GM12878 (cell line): Measurements from ENCODE around the gene FILIP1L. TPM values are rescaled to one million over a fixed set of nuclear protein-coding genes. Genes with fewer than 3 reads are reported as not detected.

Source experiments
- EZH2 ChIP-seq: IDR thresholded peaks from 2 replicates; pipeline ENCODE4 v1.6.1; 2012; ENCODE audit warnings: low read depth, mild to moderate bottlenecking, control low read depth, inconsistent platforms, low read length, borderline replicate concordance; ENCODE audit not compliant: control insufficient read depth
- HDAC2 ChIP-seq: fragments of 200-600 bp; sonication (generic); IDR thresholded peaks from 2 replicates; pipeline ENCODE4 v1.6.1; 2017
- IRF3 ChIP-seq: fragments of 450-650 bp; IDR thresholded peaks from 2 replicates; pipeline ENCODE4 v1.6.1; 2014; ENCODE audit warnings: mild to moderate bottlenecking
- NR2C2 ChIP-seq: IDR thresholded peaks from 2 replicates; pipeline ENCODE4 v1.6.1; 2011; ENCODE audit warnings: borderline replicate concordance, low read depth; ENCODE audit not compliant: control insufficient read depth, insufficient read length
- PRDM15 ChIP-seq: fragments of 450-650 bp; formaldehyde crosslinking; IDR thresholded peaks from 2 replicates; pipeline ENCODE4 v1.4.0; 2020; ENCODE audit warnings: mild to moderate bottlenecking, moderate library complexity
- WRNIP1 ChIP-seq: IDR thresholded peaks from 2 replicates; pipeline ENCODE4 v1.6.1; 2011; ENCODE audit warnings: low read depth, low read length, improper control_type of control experiment, borderline replicate concordance
- ZNF217 ChIP-seq: fragments of 450-650 bp; IDR thresholded peaks from 2 replicates; pipeline ENCODE4 v1.6.1; 2017; ENCODE audit warnings: antibody characterized with exemption, mild to moderate bottlenecking
- ZNF622 ChIP-seq: fragments of 450-650 bp; IDR thresholded peaks from 2 replicates; pipeline ENCODE4 v1.6.1; 2017; ENCODE audit warnings: mild to moderate bottlenecking, inconsistent platforms
- polyA plus RNA-seq, 11 experiments: library from polyadenylated mRNA; depleted of rRNA in 4 of 11; unstranded in 6 of 11; stranded (reverse) in 5 of 11; fragments of >200 nt; fragmentation: Nextera tagmentation in 4 of 11; fragmentation: Illumina TruSeq in 1 of 11; extraction: Ambion mirVana in 4 of 11; extraction: Trizol in 1 of 11; gene quantifications; 1 replicate in 1 of 11; 2 replicates in 10 of 11; pipeline versions ENCODE4 v1.2.1 to v1.2.3, GENCODE V29; 2011 to 2016; ENCODE audit warnings: inconsistent platforms in 2 of 11, missing spikeins in 2 of 11, low read depth in 1 of 11
- total RNA-seq, 4 experiments: library from RNA; depleted of rRNA in 3 of 4; stranded (reverse); fragments of >200 nt in 3 of 4; fragmentation: Illumina TruSeq in 1 of 4; extraction: Trizol in 1 of 4; gene quantifications; 2 replicates each; pipeline versions ENCODE4 v1.2.1 to v1.2.3, GENCODE V29; 2013 to 2021
- TF ChIP-seq, protein P1 (sequence below): fragments of 450-650 bp; IDR thresholded peaks from 2 replicates; pipeline ENCODE4 v1.6.1; 2017; ENCODE audit warnings: mild to moderate bottlenecking, low read depth, inconsistent platforms; ENCODE audit not compliant: poor library complexity, severe bottlenecking
- TF ChIP-seq, protein P2 (sequence below): IDR thresholded peaks from 2 replicates; pipeline ENCODE4 v1.6.1; 2011; ENCODE audit warnings: mild to moderate bottlenecking, low read depth, low read length, moderate library complexity; ENCODE audit not compliant: insufficient replicate concordance

FILIP1L gene
- total and polyA plus RNA-seq, 10 of the 15 experiments (the other 5 are each of a cell fraction or from before 2014, with no cell fraction given), result 0.24 to 6.1 (median 3.5) TPM

DNA sequence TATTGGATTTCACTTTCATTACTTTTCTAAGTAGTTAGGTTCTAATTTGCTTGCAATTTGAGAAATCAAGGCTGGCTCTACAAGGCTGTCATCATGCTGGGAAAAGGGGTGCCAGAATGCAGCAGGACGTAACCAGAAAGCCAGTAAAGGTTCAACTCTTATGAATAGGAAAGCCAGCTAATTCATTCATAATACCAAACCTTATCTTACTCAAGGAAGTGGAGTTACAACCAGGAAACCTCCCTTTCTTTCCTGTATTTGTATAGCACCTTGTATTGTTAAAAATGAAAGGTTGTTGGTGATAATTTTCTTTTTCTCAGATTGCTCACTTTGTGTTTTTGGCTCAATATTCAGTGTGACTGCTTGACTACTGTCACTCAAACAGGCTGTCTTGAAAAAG, 109.4 kb downstream of the FILIP1L start (continued):
- TF ChIP-seq EZH2 (no peak), WRNIP1 (no peak), ZNF622 (no peak), NR2C2 (no peak), IRF3 (no peak), HDAC2 (no peak), PRDM15 (CRISPR knock-in tag) (no peak), ZNF217 (no peak)
- TF ChIP-seq, protein P1, sequence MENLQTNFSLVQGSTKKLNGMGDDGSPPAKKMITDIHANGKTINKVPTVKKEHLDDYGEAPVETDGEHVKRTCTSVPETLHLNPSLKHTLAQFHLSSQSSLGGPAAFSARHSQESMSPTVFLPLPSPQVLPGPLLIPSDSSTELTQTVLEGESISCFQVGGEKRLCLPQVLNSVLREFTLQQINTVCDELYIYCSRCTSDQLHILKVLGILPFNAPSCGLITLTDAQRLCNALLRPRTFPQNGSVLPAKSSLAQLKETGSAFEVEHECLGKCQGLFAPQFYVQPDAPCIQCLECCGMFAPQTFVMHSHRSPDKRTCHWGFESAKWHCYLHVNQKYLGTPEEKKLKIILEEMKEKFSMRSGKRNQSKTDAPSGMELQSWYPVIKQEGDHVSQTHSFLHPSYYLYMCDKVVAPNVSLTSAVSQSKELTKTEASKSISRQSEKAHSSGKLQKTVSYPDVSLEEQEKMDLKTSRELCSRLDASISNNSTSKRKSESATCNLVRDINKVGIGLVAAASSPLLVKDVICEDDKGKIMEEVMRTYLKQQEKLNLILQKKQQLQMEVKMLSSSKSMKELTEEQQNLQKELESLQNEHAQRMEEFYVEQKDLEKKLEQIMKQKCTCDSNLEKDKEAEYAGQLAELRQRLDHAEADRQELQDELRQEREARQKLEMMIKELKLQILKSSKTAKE, result no peak
- TF ChIP-seq, protein P2, sequence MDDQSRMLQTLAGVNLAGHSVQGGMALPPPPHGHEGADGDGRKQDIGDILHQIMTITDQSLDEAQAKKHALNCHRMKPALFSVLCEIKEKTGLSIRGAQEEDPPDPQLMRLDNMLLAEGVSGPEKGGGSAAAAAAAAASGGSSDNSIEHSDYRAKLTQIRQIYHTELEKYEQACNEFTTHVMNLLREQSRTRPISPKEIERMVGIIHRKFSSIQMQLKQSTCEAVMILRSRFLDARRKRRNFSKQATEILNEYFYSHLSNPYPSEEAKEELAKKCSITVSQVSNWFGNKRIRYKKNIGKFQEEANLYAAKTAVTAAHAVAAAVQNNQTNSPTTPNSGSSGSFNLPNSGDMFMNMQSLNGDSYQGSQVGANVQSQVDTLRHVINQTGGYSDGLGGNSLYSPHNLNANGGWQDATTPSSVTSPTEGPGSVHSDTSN, result no peak
